ENCODE measurements around the gene CXCL9. TPM values are rescaled to one million over a fixed set of nuclear protein-coding genes. Genes with fewer than 3 reads are reported as not detected.
"Not testable (repeated sequence)": the region's sequence is repeated elsewhere in the genome, so short reads cannot be mapped to it uniquely, and the experiment has no call there.

Gene CXCL9
- total and polyA plus RNA-seq, 3 donors from 2014 or later: 3.9 to 11.2 (median 3.9) TPM

- WGBS, 2 donors: 81 to 86% methylated on average over 15 to 18 of the region's 18 CpGs
- H3K27me3 ChIP-seq; H3K27ac ChIP-seq; intact Hi-C loops (cut with DNase I; ENCODE audit: low total_unique reads); H3K4me3 ChIP-seq; H3K4me1 ChIP-seq; H3K9me3 ChIP-seq; H3K36me3 ChIP-seq (ENCODE audit: low read depth, missing control alignments): not testable (repeated sequence)
- DNase-seq: peak; percentile 57
Observed at GRCh38 chr4:76042241-76042998, 35.1 kb upstream of the CXCL9 start.

- H3K36me3 ChIP-seq (ENCODE audit: low read depth, missing control alignments): no peaks in the 10 kb centered on the region
- no peak overlapping the region for H3K27ac ChIP-seq
- no peaks in the 10 kb centered on the region for H3K9me3 ChIP-seq
- no peaks in the 10 kb centered on the region for H3K27me3 ChIP-seq
- TF ChIP-seq CTCF (IDR thresholded peaks at IDR 0.05) (no peak), POLR2A (IDR thresholded peaks at IDR 0.05) (no peak)
- no peaks in the 10 kb centered on the region for H3K4me1 ChIP-seq
- DNase-seq: no peak
- 74 to 90% methylated on average over 3 of the region's 3 CpGs for WGBS, 2 donors
- no peak overlapping the region for H3K4me3 ChIP-seq
- intact Hi-C loops (cut with DNase I; ENCODE audit: low total_unique reads): no loop called here
Observed at GRCh38 chr4:76036855-76037254, 29.5 kb upstream of the CXCL9 start.

- no peaks in the 10 kb centered on the region for H3K4me1 ChIP-seq
- no peaks in the 10 kb centered on the region for H3K36me3 ChIP-seq (ENCODE audit: low read depth, missing control alignments)
- H3K9me3 ChIP-seq: no peaks in the 10 kb centered on the region
- DNase-seq: no peak
- intact Hi-C loops (cut with DNase I; ENCODE audit: low total_unique reads): no loop called here
- no peaks in the 10 kb centered on the region for H3K27me3 ChIP-seq
- no peak within 1 kb of the TSS for H3K4me3 ChIP-seq
- H3K27ac ChIP-seq: no peak within 1 kb of the TSS
- TF ChIP-seq CTCF (IDR thresholded peaks at IDR 0.05): no peak
- TF ChIP-seq POLR2A (IDR thresholded peaks at IDR 0.05): no peak
- 85 to 88% methylated on average over 2 of the region's 2 CpGs for WGBS, 2 donors
Observed at GRCh38 chr4:76035799-76036380, 28.6 kb upstream of the CXCL9 start, which contains the start of gene CXCL11. TSS of gene CXCL11 (minus strand) at chr4:76036070. CDS start at chr4:76035987, 83 bp downstream.

GRCh38 chr4:76035141-76035540 lies 27.8 kb upstream of the CXCL9 start:
- H3K4me3 ChIP-seq: no peak overlapping the region
- no peaks in the 10 kb centered on the region for H3K4me1 ChIP-seq
- TF ChIP-seq CTCF (IDR thresholded peaks at IDR 0.05): no peak
- TF ChIP-seq POLR2A (IDR thresholded peaks at IDR 0.05): no peak
- no peaks in the 10 kb centered on the region for H3K36me3 ChIP-seq (ENCODE audit: low read depth, missing control alignments)
- intact Hi-C loops (cut with DNase I; ENCODE audit: low total_unique reads): no loop called here
- no peak for DNase-seq
- WGBS, 2 donors: 71 to 73% methylated on average over 3 of the region's 3 CpGs
- no peaks in the 10 kb centered on the region for H3K9me3 ChIP-seq
- no peak overlapping the region for H3K27ac ChIP-seq
- H3K27me3 ChIP-seq: no peaks in the 10 kb centered on the region

GRCh38 chr4:76029300-76029699 lies 22.0 kb upstream of the CXCL9 start:
- Histone ChIP-seq H3K27me3 (no peaks in the 10 kb centered on the region), H3K9me3 (no peaks in the 10 kb centered on the region), H3K4me1 (no peaks in the 10 kb centered on the region), H3K36me3 (ENCODE audit: low read depth, missing control alignments) (no peaks in the 10 kb centered on the region), H3K27ac (no peak overlapping the region), H3K4me3 (no peak overlapping the region)
- TF ChIP-seq CTCF (IDR thresholded peaks at IDR 0.05) (no peak), POLR2A (IDR thresholded peaks at IDR 0.05) (no peak)
- no peak for DNase-seq
- intact Hi-C loops (cut with DNase I; ENCODE audit: low total_unique reads): no loop called here
- WGBS, 2 donors: 60 to 74% methylated on average over 2 of the region's 2 CpGs
